Measurements from ENCODE around the gene GARNL3.
A peak's percentile ranks its signal among the peaks of the same experiment; 100 is the strongest.

Gene GARNL3

GRCh38 chr9:127405344-127406125 lies 141.0 kb downstream of the GARNL3 start:
- no peak for DNase-seq (ENCODE audit: low read depth)

- DNase-seq (ENCODE audit: low read depth) = no peak
Observed at GRCh38 chr9:127406799-127407491, 142.4 kb downstream of the GARNL3 start.

GRCh38 chr9:127407492-127407843 lies 142.9 kb downstream of the GARNL3 start:
- DNase-seq (ENCODE audit: low read depth) = no peak

- DNase-seq (ENCODE audit: low read depth) = no peak
Observed at GRCh38 chr9:127411122-127411521, 146.5 kb downstream of the GARNL3 start.

- DNase-seq (ENCODE audit: low read depth) = no peak
Observed at GRCh38 chr9:127415141-127415540, 150.6 kb downstream of the GARNL3 start.

- no peak for DNase-seq (ENCODE audit: low read depth)
Observed at GRCh38 chr9:127415657-127416056, 151.1 kb downstream of the GARNL3 start.

GRCh38 chr9:127417131-127418036 lies 152.8 kb downstream of the GARNL3 start:
- DNase-seq (ENCODE audit: low read depth) = no peak

GRCh38 chr9:127418037-127418471 lies 153.5 kb downstream of the GARNL3 start:
- no peak for DNase-seq (ENCODE audit: low read depth)

GRCh38 chr9:127419348-127419747 lies 154.8 kb downstream of the GARNL3 start:
- DNase-seq (ENCODE audit: low read depth) = peak; percentile 36

GRCh38 chr9:127421057-127421456 lies 156.5 kb downstream of the GARNL3 start:
- DNase-seq (ENCODE audit: low read depth) = no peak

- no peak for DNase-seq (ENCODE audit: low read depth)
Observed at GRCh38 chr9:127422133-127422782, 157.7 kb downstream of the GARNL3 start.

- DNase-seq (ENCODE audit: low read depth) = no peak
Observed at GRCh38 chr9:127422787-127423186, 158.2 kb downstream of the GARNL3 start.

- no peak for DNase-seq (ENCODE audit: low read depth)
Observed at GRCh38 chr9:127423476-127423933, 158.9 kb downstream of the GARNL3 start.

GRCh38 chr9:127423934-127424675 lies 159.5 kb downstream of the GARNL3 start, which contains the start of gene ZNF79:
Gene ZNF79, plus strand, starts transcription at chr9:127424382. Its CDS starts 406 bp downstream, at chr9:127424788.
- DNase-seq (ENCODE audit: low read depth) = no peak

GRCh38 chr9:127424676-127424999 lies 160.1 kb downstream of the GARNL3 start:
- no peak for DNase-seq (ENCODE audit: low read depth)

- DNase-seq (ENCODE audit: low read depth) = no peak
Observed at GRCh38 chr9:127426756-127427155, 162.2 kb downstream of the GARNL3 start.

GRCh38 chr9:127428348-127428747 lies 163.8 kb downstream of the GARNL3 start:
- no peak for DNase-seq (ENCODE audit: low read depth)

- no peak for DNase-seq (ENCODE audit: low read depth)
Observed at GRCh38 chr9:127430415-127430814, 165.8 kb downstream of the GARNL3 start.

GRCh38 chr9:127437497-127438264 lies 173.1 kb downstream of the GARNL3 start:
- no peak for DNase-seq (ENCODE audit: low read depth)

- DNase-seq (ENCODE audit: low read depth) = no peak
Observed at GRCh38 chr9:127438394-127438793, 173.8 kb downstream of the GARNL3 start.
